HepG2 (cell line): ENCODE measurements around the gene OR52W1. TPM values are rescaled to one million over a fixed set of nuclear protein-coding genes. Genes with fewer than 3 reads are reported as not detected.
"Not testable (repeated sequence)": the region's sequence is repeated elsewhere in the genome, so short reads cannot be mapped to it uniquely, and the experiment has no call there.

Experiments used
- ATAC-seq: fragments of 200-7000 bp; cut with Tn5 transposase; 3 replicates; pipeline ENCODE4 v1.9.1; 2020; ENCODE audit warnings: mild to moderate bottlenecking, moderate library complexity
- BruUV-seq: library from RNA; stranded (reverse); fragments of 400-500 nt; replicated peaks from 2 replicates; lab custom pipeline; 2021; lab: Mats Ljungman, UMichigan
- CTCF ChIA-PET: fragments of 300-600 bp; formaldehyde crosslinking; extraction: SDS; loops from one replicate; lab custom pipeline; 2021; ENCODE audit warnings: low total read pairs, inconsistent platforms, low intra/inter-chr PET ratio; lab: Yijun Ruan, JAX
- POLR2A ChIA-PET: fragments of 350-600 bp; sonication (Branson Sonifier 250); formaldehyde crosslinking; loops from one replicate; lab custom pipeline; 2020; ENCODE audit warnings: antibody characterized with exemption, inconsistent platforms; lab: Yijun Ruan, JAX
- DNase-seq: peaks from one replicate; pipeline ENCODE4 v3.0.0-alpha.2; 2015; ENCODE audit warnings: low spot score
- FAIRE-seq: peaks from 3 replicates; lab custom pipeline; 2011; peaks lifted over from hg19 to GRCh38; lab: Jason Lieb, UNC
- H2AFZ ChIP-seq: one replicate; pipeline ENCODE4 v1.6.1; 2011; ENCODE audit warnings: low read length, inconsistent platforms
- H3K27ac ChIP-seq: fragments of 300-600 bp; 3 replicates; pipeline ENCODE4 v1.8.0; 2011; ENCODE audit warnings: mixed run types, mild to moderate bottlenecking, mixed read lengths, low read length, inconsistent platforms; ENCODE audit not compliant: insufficient read depth; ENCODE audit errors: extremely low read length
- H3K27me3 ChIP-seq, 2 experiments: fragments of 200-600 bp in 1 of 2; 2 replicates in 1 of 2; 3 replicates in 1 of 2; pipeline versions ENCODE4 v1.6.0 to v1.8.0; 2011; ENCODE audit warnings: low read length in 2 of 2, mild to moderate bottlenecking in 2 of 2, moderate library complexity in 2 of 2, inconsistent platforms in 1 of 2; ENCODE audit not compliant: insufficient read depth in 2 of 2, control insufficient read depth in 1 of 2
- H3K36me3 ChIP-seq, 2 experiments: fragments of 200-600 bp in 1 of 2; replicated peaks in 1 of 2; 2 replicates in 1 of 2; 3 replicates in 1 of 2; pipeline versions ENCODE4 v1.5.1 to v1.8.0; 2011; ENCODE audit warnings: low read length in 2 of 2, inconsistent platforms in 1 of 2; ENCODE audit not compliant: insufficient read depth in 2 of 2, control insufficient read depth in 1 of 2
- H3K4me1 ChIP-seq: 2 replicates; pipeline ENCODE4 v1.5.1; 2012; ENCODE audit warnings: low read length, inconsistent platforms; ENCODE audit not compliant: insufficient read depth
- H3K4me2 ChIP-seq: 2 replicates; pipeline ENCODE4 v1.6.0; 2011; ENCODE audit warnings: low read depth, low read length, inconsistent platforms
- H3K4me3 ChIP-seq, 3 experiments: fragments of 200-600 bp in 1 of 3; sonication (generic), shearing (Covaris generic) in 1 of 3; replicated peaks in 1 of 3; 2 replicates each; pipeline ENCODE4 v1.5.1; 2011 to 2016; ENCODE audit warnings: low read length in 3 of 3, inconsistent platforms in 2 of 3, low read depth in 2 of 3, mild to moderate bottlenecking in 2 of 3, control low read depth in 1 of 3, mixed read lengths in 1 of 3; ENCODE audit not compliant: insufficient read depth in 1 of 3
- H3K79me2 ChIP-seq: one replicate; pipeline ENCODE4 v1.6.1; 2011; ENCODE audit warnings: low read length, inconsistent platforms; ENCODE audit not compliant: insufficient read depth
- H3K9ac ChIP-seq: 2 replicates; pipeline ENCODE4 v1.6.0; 2011; ENCODE audit warnings: mild to moderate bottlenecking, low read depth, low read length, inconsistent platforms; ENCODE audit not compliant: insufficient read depth
- H3K9me3 ChIP-seq: 2 replicates; pipeline ENCODE4 v1.5.1; 2012; ENCODE audit warnings: mild to moderate bottlenecking, low read length
- H4K20me1 ChIP-seq: 2 replicates; pipeline ENCODE4 v1.6.0; 2011; ENCODE audit warnings: inconsistent platforms, mild to moderate bottlenecking, low read length, moderate library complexity; ENCODE audit not compliant: insufficient read depth
- DNMT3B ChIP-seq: conservative IDR thresholded peaks from 2 replicates; pipeline ENCODE4 v1.6.1; 2016; ENCODE audit warnings: missing biosample characterization, control low read depth
- HCFC1 ChIP-seq: fragments of 150-350 bp; IDR thresholded peaks from 2 replicates; pipeline ENCODE4 v1.6.1; 2014; ENCODE audit warnings: low read depth, low read length
- NPAS2 ChIP-seq: sonication (generic); formaldehyde crosslinking; IDR thresholded peaks from 2 replicates; pipeline ENCODE4 v1.8.0; 2022; ENCODE audit warnings: mild to moderate bottlenecking, missing genetic modification reagents, borderline replicate concordance
- NR2F2 ChIP-seq: IDR thresholded peaks from 2 replicates; pipeline ENCODE4 v1.6.1; 2012; ENCODE audit warnings: low read depth, inconsistent platforms, borderline replicate concordance
- PBX3 ChIP-seq: sonication (generic); formaldehyde crosslinking; IDR thresholded peaks from 2 replicates; pipeline ENCODE4 v1.8.1; 2023; ENCODE audit warnings: missing genetic modification reagents, inconsistent platforms, borderline replicate concordance
- PRPF4 ChIP-seq: fragments of 200-400 bp; formaldehyde crosslinking; IDR thresholded peaks from 2 replicates; pipeline ENCODE4 v1.6.1; 2016; ENCODE audit warnings: low read length, low read depth; ENCODE audit not compliant: poor library complexity, severe bottlenecking
- SIN3B ChIP-seq: fragments of 150-350 bp; IDR thresholded peaks from 2 replicates; pipeline ENCODE4 v1.6.1; 2014; ENCODE audit warnings: low read length
- SRSF9 ChIP-seq: fragments of 200-400 bp; formaldehyde crosslinking; IDR thresholded peaks from 2 replicates; pipeline ENCODE4 v1.6.1; 2018; ENCODE audit warnings: borderline replicate concordance, mild to moderate bottlenecking, low read depth, low read length; ENCODE audit not compliant: insufficient read depth, poor library complexity, severe bottlenecking
- TAF1 ChIP-seq: sonication (generic); formaldehyde crosslinking; IDR thresholded peaks from 2 replicates; pipeline ENCODE4 v1.4.0; 2020; ENCODE audit warnings: missing genetic modification reagents
- ZFP1 ChIP-seq: IDR thresholded peaks from 2 replicates; pipeline ENCODE4 v1.6.1; 2016
- ZNF253 ChIP-seq: sonication (generic); formaldehyde crosslinking; IDR thresholded peaks from 2 replicates; pipeline ENCODE4 v1.8.0; 2022; ENCODE audit warnings: mild to moderate bottlenecking, missing genetic modification reagents, borderline replicate concordance
- ZNF280B ChIP-seq: sonication (generic); formaldehyde crosslinking; IDR thresholded peaks from 2 replicates; pipeline ENCODE4 v1.5.0; 2020; ENCODE audit warnings: missing genetic modification reagents, mild to moderate bottlenecking, borderline replicate concordance
- ZNF337 ChIP-seq: sonication (generic); formaldehyde crosslinking; IDR thresholded peaks from 2 replicates; pipeline ENCODE4 v1.5.1; 2020; ENCODE audit warnings: missing genetic modification reagents, low read depth, mild to moderate bottlenecking, borderline replicate concordance
- ZNF33B ChIP-seq: sonication (generic); formaldehyde crosslinking; IDR thresholded peaks from 2 replicates; pipeline ENCODE4 v1.5.1; 2020; ENCODE audit warnings: mild to moderate bottlenecking, missing genetic modification reagents
- ZNF576 ChIP-seq: sonication (generic); formaldehyde crosslinking; IDR thresholded peaks from 2 replicates; pipeline ENCODE4 v1.4.0; 2020; ENCODE audit warnings: mild to moderate bottlenecking, missing genetic modification reagents
- WGBS: methylation state at CpG from one replicate; pipeline ENCODE4 v1.1.6; 2017; ENCODE audit warnings: low lambda C conversion rate; 5-methylcytosine and 5-hydroxymethylcytosine counted together
- in situ Hi-C: cut with HindIII; loops from 2 replicates; pipeline ENCODE4 v1.10.0; 2017; ENCODE audit warnings: low pct_unique_long_range_greater_than_20kb; ENCODE audit not compliant: extremely low pct_ligation_motif_present
- intact Hi-C: fragments of 100-400 bp; cut with micrococcal nuclease; formaldehyde crosslinking; loops from one replicate; pipeline ENCODE4 v1.10.0; 2022; ENCODE audit not compliant: unreplicated experiment
- polyA plus RNA-seq, 8 experiments: library from polyadenylated mRNA; depleted of rRNA in 3 of 8; stranded (reverse) in 7 of 8; unstranded in 1 of 8; fragments of >200 nt; fragmentation: Illumina TruSeq in 4 of 8; extraction: Trizol in 4 of 8; gene quantifications; 2 replicates each; pipeline versions ENCODE4 v1.2.1 to v1.2.3, GENCODE V29; 2011 to 2016; ENCODE audit warnings: low read depth in 4 of 8, missing spikeins in 1 of 8, mixed read lengths in 1 of 8; ENCODE audit not compliant: insufficient read depth in 1 of 8
- total RNA-seq, 5 experiments: library from RNA; depleted of rRNA; stranded (reverse); fragments of >200 nt; fragmentation: Illumina TruSeq; extraction: Trizol; gene quantifications; 2 replicates each; pipeline ENCODE4 v1.2.3, GENCODE V29; 2016; ENCODE audit warnings: low read depth in 1 of 5

Gene OR52W1
- total and polyA plus RNA-seq, 2 of the 13 experiments (the other 11 are each of a cell fraction or from before 2014, with no cell fraction given), result not detected

GRCh38 chr11:6245536-6245935, 46.5 kb downstream of the OR52W1 start (continued):
- TF ChIP-seq SRSF9 (no peak), ZNF337 (CRISPR knock-in tag) (no peak), PBX3 (CRISPR knock-in tag) (no peak), SIN3B (no peak), NPAS2 (CRISPR knock-in tag) (no peak), ZNF33B (CRISPR knock-in tag) (no peak), NR2F2 (no peak), ZNF280B (CRISPR knock-in tag) (no peak)
- TF ChIP-seq, all 625 proteins: peak for 0

- in situ Hi-C loops, result no loop called here
- Histone ChIP-seq H2AFZ (no peak overlapping the region), H3K27ac (no peak overlapping the region), H3K27me3 (no peaks in the 10 kb centered on the region), H3K9ac (no peak overlapping the region), H3K79me2 (no peaks in the 10 kb centered on the region), H3K36me3 (no peaks in the 10 kb centered on the region), H3K4me1 (no peaks in the 10 kb centered on the region), H4K20me1 (no peaks in the 10 kb centered on the region), H3K9me3 (no peaks in the 10 kb centered on the region), H3K4me2 (no peak overlapping the region), H3K4me3 (no peak overlapping the region)
- ChIA-PET POLR2A (no interaction called here), CTCF (no interaction called here)
- no TSS peak for BruUV-seq
- WGBS, result 5% methylated on average over 1 of the region's 1 CpG
- FAIRE-seq (no peak), DNase-seq (no peak), ATAC-seq (no peak)
- TF ChIP-seq TAF1 (no peak), PRPF4 (no peak), ZNF253 (CRISPR knock-in tag) (no peak), ZFP1 (CRISPR knock-in tag) (no peak), ZNF576 (no peak), DNMT3B (CRISPR knock-in tag) (no peak), HCFC1 (no peak)
- intact Hi-C loops, result no loop called here
Observed at GRCh38 chr11:6248248-6248647, 49.2 kb downstream of the OR52W1 start.

- H3K9me3 ChIP-seq, BruUV-seq, H3K4me1 ChIP-seq, intact Hi-C loops, DNase-seq, H4K20me1 ChIP-seq, H3K27me3 ChIP-seq, H3K27ac ChIP-seq, ATAC-seq, H3K9ac ChIP-seq, H3K4me3 ChIP-seq, POLR2A ChIA-PET, H3K79me2 ChIP-seq, FAIRE-seq, H2AFZ ChIP-seq, H3K4me2 ChIP-seq, H3K36me3 ChIP-seq, in situ Hi-C loops: not testable (repeated sequence)
- 11% methylated on average over 3 of the region's 3 CpGs for WGBS
- CTCF ChIA-PET, result interaction anchor here (1.2 kb wide), 1 partner anchor 104 kb away, joined by 4 read pairs; no protein-coding TSS in a partner anchor
Observed at GRCh38 chr11:6248897-6249296, 49.9 kb downstream of the OR52W1 start.
